Mesenchymal stem cell (in vitro differentiated cells and primary cell): Measurements from ENCODE around the gene DNER.

Experiments used
- DNase-seq: peaks from one replicate; pipeline ENCODE4 v3.0.0-alpha.2; 2013
- H2AFZ ChIP-seq: one replicate; pipeline ENCODE4 v1.6.1; 2013; ENCODE audit warnings: low read depth, mild to moderate bottlenecking, control low read depth, inconsistent platforms, low read length, moderate library complexity
- H2AK5ac ChIP-seq: 2 replicates; pipeline ENCODE4 v1.6.1; 2013; ENCODE audit warnings: low read length, moderate library complexity, mild to moderate bottlenecking, inconsistent platforms; ENCODE audit not compliant: severe bottlenecking
- H2BK120ac ChIP-seq: one replicate; pipeline ENCODE4 v1.6.1; 2013; ENCODE audit warnings: low read depth, mild to moderate bottlenecking, inconsistent platforms, low read length, moderate library complexity
- H2BK12ac ChIP-seq, 2 experiments: one replicate each; pipeline ENCODE4 v1.6.1; 2013; ENCODE audit warnings: inconsistent platforms in 2 of 2, low read length in 2 of 2, mild to moderate bottlenecking in 2 of 2, moderate library complexity in 2 of 2, control low read depth in 1 of 2
- H2BK15ac ChIP-seq: one replicate; pipeline ENCODE4 v1.6.1; 2013; ENCODE audit warnings: mild to moderate bottlenecking, low read depth, inconsistent platforms; ENCODE audit not compliant: poor library complexity, severe bottlenecking
- H2BK5ac ChIP-seq: 2 replicates; pipeline ENCODE4 v1.6.1; 2013; ENCODE audit warnings: low read depth, mild to moderate bottlenecking, low read length, control low read depth, inconsistent platforms; ENCODE audit not compliant: poor library complexity, severe bottlenecking
- H3K14ac ChIP-seq, 2 experiments: one replicate each; pipeline ENCODE4 v1.6.1; 2013; ENCODE audit warnings: inconsistent platforms in 2 of 2, low read length in 2 of 2, control low read depth in 1 of 2, mild to moderate bottlenecking in 1 of 2, moderate library complexity in 1 of 2
- H3K18ac ChIP-seq, 2 experiments: one replicate each; pipeline ENCODE4 v1.6.1; 2013; ENCODE audit warnings: inconsistent platforms in 2 of 2, low read length in 2 of 2, control low read depth in 1 of 2, low read depth in 1 of 2, mild to moderate bottlenecking in 1 of 2
- H3K23ac ChIP-seq, 2 experiments: one replicate each; pipeline ENCODE4 v1.6.1; 2013; ENCODE audit warnings: inconsistent platforms in 2 of 2, low read length in 2 of 2, mild to moderate bottlenecking in 2 of 2, moderate library complexity in 2 of 2, control low read depth in 1 of 2
- H3K27ac ChIP-seq: 2 replicates; pipeline ENCODE4 v1.5.1; 2013; ENCODE audit warnings: mild to moderate bottlenecking, moderate library complexity, low read length, control low read depth, inconsistent platforms; ENCODE audit not compliant: poor library complexity, severe bottlenecking
- H3K27me3 ChIP-seq, 2 experiments: 2 replicates each; pipeline versions ENCODE4 v1.6.1 to v1.7.0; 2013; ENCODE audit warnings: low read length in 2 of 2, mild to moderate bottlenecking in 2 of 2, moderate library complexity in 2 of 2, control low read depth in 1 of 2, inconsistent platforms in 1 of 2; ENCODE audit not compliant: control insufficient read depth in 1 of 2, insufficient read depth in 1 of 2
- H3K36me3 ChIP-seq, 2 experiments: 2 replicates each; pipeline versions ENCODE4 v1.6.1 to v1.7.0; 2013; ENCODE audit warnings: low read length in 2 of 2, control low read depth in 1 of 2, inconsistent platforms in 1 of 2, low read depth in 1 of 2, mild to moderate bottlenecking in 1 of 2; ENCODE audit not compliant: insufficient read depth in 2 of 2, control insufficient read depth in 1 of 2
- H3K4ac ChIP-seq, 2 experiments: one replicate each; pipeline ENCODE4 v1.6.1; 2013; ENCODE audit warnings: inconsistent platforms in 2 of 2, low read length in 2 of 2, mild to moderate bottlenecking in 2 of 2, moderate library complexity in 2 of 2, control low read depth in 1 of 2, low read depth in 1 of 2
- H3K4me1 ChIP-seq: 2 replicates; pipeline ENCODE4 v1.6.1; 2013; ENCODE audit warnings: low read depth, low read length, control low read depth; ENCODE audit not compliant: control insufficient read depth, insufficient read depth
- H3K4me2 ChIP-seq: 2 replicates; pipeline ENCODE4 v1.6.1; 2013; ENCODE audit warnings: low read length, mild to moderate bottlenecking, inconsistent platforms; ENCODE audit not compliant: poor library complexity, severe bottlenecking
- H3K4me3 ChIP-seq, 2 experiments: 2 replicates each; pipeline versions ENCODE4 v1.5.1 to v1.7.0; 2013; ENCODE audit warnings: low read length in 2 of 2, mild to moderate bottlenecking in 2 of 2, control low read depth in 1 of 2, low read depth in 1 of 2; ENCODE audit not compliant: insufficient read depth in 1 of 2
- H3K79me1 ChIP-seq: replicated peaks from 2 replicates; pipeline ENCODE4 v1.6.1; 2013; ENCODE audit warnings: mild to moderate bottlenecking, control low read depth, low read length, inconsistent platforms; ENCODE audit not compliant: poor library complexity, severe bottlenecking
- H3K9ac ChIP-seq: 2 replicates; pipeline ENCODE4 v1.7.0; 2013; ENCODE audit warnings: mild to moderate bottlenecking, low read length, moderate library complexity
- H3K9me3 ChIP-seq: 2 replicates; pipeline ENCODE4 v1.7.0; 2013; ENCODE audit warnings: mild to moderate bottlenecking, low read length; ENCODE audit not compliant: control insufficient read depth
- H4K8ac ChIP-seq: one replicate; pipeline ENCODE4 v1.6.1; 2013; ENCODE audit warnings: inconsistent platforms, mild to moderate bottlenecking, low read length, moderate library complexity
- H4K91ac ChIP-seq: one replicate; pipeline ENCODE4 v1.6.1; 2013; ENCODE audit warnings: mild to moderate bottlenecking, low read length, inconsistent platforms
- WGBS: methylation state at CpG from one replicate; pipeline ENCODE4 v1.1.7; 2013; ENCODE audit warnings: mixed read lengths; 5-methylcytosine and 5-hydroxymethylcytosine counted together

The DNER gene

DNA sequence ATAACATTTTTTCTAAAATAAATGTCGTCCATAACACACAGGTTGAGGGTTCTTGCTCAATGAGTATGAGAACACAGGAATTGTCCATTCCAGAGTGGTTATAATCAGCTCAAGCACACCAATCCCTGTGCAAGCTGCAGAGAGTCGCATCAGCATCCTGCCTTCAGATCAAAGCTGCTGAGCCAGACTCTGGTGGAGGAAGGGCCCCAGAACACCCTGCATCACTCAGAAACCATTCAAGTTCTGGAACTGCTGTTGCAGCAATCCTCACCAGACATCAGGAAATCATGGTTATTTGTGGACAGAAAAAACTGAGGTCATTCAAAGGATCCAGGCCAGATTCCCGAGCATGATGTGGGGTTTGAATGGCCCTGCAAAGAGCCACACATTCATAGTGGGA lies 44.5 kb downstream of the DNER start:
- Histone ChIP-seq H3K4me3 (no peak overlapping the region), H3K4ac (no peak overlapping the region), H3K27me3 (peaks cover 4 to 19% of the 10 kb centered on the region in 2 experiments), H3K4me1 (no peaks in the 10 kb centered on the region), H3K79me1 (no peaks in the 10 kb centered on the region), H2BK120ac (no peak overlapping the region), H2BK5ac (no peak overlapping the region), H3K9me3 (no peaks in the 10 kb centered on the region), H4K8ac (no peak overlapping the region), H3K27ac (no peak overlapping the region), H2AFZ (no peak overlapping the region), H3K9ac (no peak overlapping the region), H2AK5ac (no peak overlapping the region), H2BK15ac (no peak overlapping the region), H3K4me2 (no peak overlapping the region), H3K23ac (no peak overlapping the region), H3K36me3 (no peaks in the 10 kb centered on the region), H3K14ac (no peak overlapping the region), H4K91ac (no peak overlapping the region), H3K18ac (no peak overlapping the region), H2BK12ac (no peak overlapping the region)
- 48% methylated on average over 3 of the region's 3 CpGs for WGBS
- no peak for DNase-seq

DNA sequence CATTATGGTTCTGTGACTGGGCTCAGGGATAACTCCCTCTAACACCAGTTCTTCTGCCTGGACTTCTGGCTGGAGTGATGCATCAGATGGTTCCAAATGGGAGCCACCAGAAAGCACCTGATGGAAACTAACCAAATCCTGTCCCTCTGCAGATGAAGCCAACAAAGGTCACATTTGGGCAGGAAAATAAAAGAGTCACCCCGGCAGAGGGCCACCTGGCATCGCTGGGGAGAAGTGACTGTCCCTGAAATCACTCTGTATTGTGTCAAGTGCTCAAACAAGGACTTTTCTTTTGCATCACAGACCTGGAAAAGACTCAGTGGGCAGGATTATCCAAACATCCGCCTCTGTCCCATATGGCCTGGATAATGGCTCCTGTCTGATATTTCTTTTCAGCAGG lies 47.5 kb downstream of the DNER start:
- WGBS = 75% methylated on average over 3 of the region's 3 CpGs
- H2AK5ac ChIP-seq = no peak overlapping the region

DNA sequence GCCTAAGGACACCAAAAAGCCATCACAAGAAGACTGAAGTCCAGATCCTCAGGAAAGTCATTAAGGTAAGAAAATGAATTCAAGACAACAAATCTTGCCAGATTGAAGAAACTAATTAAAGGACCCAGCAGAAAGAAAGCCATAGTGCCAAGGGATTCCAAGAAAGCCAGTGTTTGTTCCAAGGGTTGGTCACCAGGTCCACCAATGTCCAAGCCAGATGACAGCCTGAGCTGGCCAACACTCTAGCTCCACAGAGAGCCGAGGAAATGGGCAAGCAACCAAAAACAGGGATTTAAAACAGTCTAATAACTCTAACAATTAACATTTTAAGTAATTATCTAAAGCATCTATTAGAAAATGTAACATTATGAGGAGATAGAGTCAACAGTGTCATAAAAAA lies 49.2 kb downstream of the DNER start:
- H3K4me3 ChIP-seq = no peak overlapping the region
- H2AK5ac ChIP-seq = no peak overlapping the region
- no peak overlapping the region for H2BK15ac ChIP-seq
- no peak overlapping the region for H3K14ac ChIP-seq
- no peak overlapping the region for H3K27ac ChIP-seq
- no peak overlapping the region for H3K4ac ChIP-seq
- no peaks in the 10 kb centered on the region for H3K36me3 ChIP-seq
- no peak overlapping the region for H2BK5ac ChIP-seq
- no peak overlapping the region for H3K9ac ChIP-seq
- no peak overlapping the region for H2BK12ac ChIP-seq
- H3K79me1 ChIP-seq = no peaks in the 10 kb centered on the region
- no peaks in the 10 kb centered on the region for H3K27me3 ChIP-seq
- H3K18ac ChIP-seq = no peak overlapping the region
- no peak for DNase-seq
- no peak overlapping the region for H3K23ac ChIP-seq
- H4K8ac ChIP-seq = no peak overlapping the region
- whole genome bisulfite sequencing = 40% methylated on average over 1 of the region's 1 CpG
- H2BK120ac ChIP-seq = no peak overlapping the region
- H3K9me3 ChIP-seq = no peaks in the 10 kb centered on the region
- H3K4me1 ChIP-seq = no peaks in the 10 kb centered on the region
- no peak overlapping the region for H2AFZ ChIP-seq
- H3K4me2 ChIP-seq = no peak overlapping the region
- H4K91ac ChIP-seq = no peak overlapping the region

More for the DNA sequence above, 47.5 kb downstream of the DNER start:
- Histone ChIP-seq H3K14ac (no peak overlapping the region), H2BK120ac (no peak overlapping the region), H3K27me3 (peaks cover 0 to 6% of the 10 kb centered on the region in 2 experiments), H3K4me3 (no peak overlapping the region), H3K18ac (no peak overlapping the region), H4K8ac (no peak overlapping the region), H3K9me3 (no peaks in the 10 kb centered on the region), H3K4ac (no peak overlapping the region), H2BK12ac (no peak overlapping the region), H3K9ac (no peak overlapping the region), H3K23ac (no peak overlapping the region), H3K27ac (no peak overlapping the region), H3K4me1 (no peaks in the 10 kb centered on the region), H2BK5ac (no peak overlapping the region), H2AFZ (no peak overlapping the region), H3K4me2 (no peak overlapping the region), H3K36me3 (no peaks in the 10 kb centered on the region), H3K79me1 (no peaks in the 10 kb centered on the region), H4K91ac (no peak overlapping the region), H2BK15ac (no peak overlapping the region)
- no peak for DNase-seq

DNA sequence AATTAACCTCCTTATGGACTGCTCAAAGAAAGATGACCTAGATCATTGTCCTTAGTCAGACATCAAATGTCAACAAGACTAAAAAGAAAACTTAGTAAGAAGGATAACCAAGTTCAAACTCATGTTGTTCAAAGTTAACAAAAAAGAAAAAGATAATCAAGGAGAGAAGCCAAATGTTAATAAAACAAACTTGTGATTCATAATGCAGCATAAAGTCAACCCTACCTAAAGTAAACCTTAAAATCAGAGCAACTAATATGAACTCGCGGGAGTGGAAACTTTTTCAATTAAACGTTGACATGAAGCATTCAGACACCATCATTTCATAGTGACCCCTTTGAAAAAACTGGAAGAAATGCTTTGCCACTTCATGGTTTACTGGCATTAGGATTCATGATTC lies 52.9 kb downstream of the DNER start:
- Histone ChIP-seq H3K79me1 (no peaks in the 10 kb centered on the region), H3K4me3 (no peak overlapping the region), H3K27ac (no peak overlapping the region), H3K4me2 (no peak overlapping the region), H3K4ac (no peak overlapping the region), H2AK5ac (no peak overlapping the region), H3K18ac (no peak overlapping the region), H2BK120ac (no peak overlapping the region), H2BK12ac (no peak overlapping the region), H4K91ac (no peak overlapping the region), H3K23ac (no peak overlapping the region), H3K9ac (no peak overlapping the region), H2AFZ (no peak overlapping the region), H3K14ac (no peak overlapping the region), H3K9me3 (no peaks in the 10 kb centered on the region), H2BK5ac (no peak overlapping the region), H3K36me3 (no peaks in the 10 kb centered on the region), H3K4me1 (no peaks in the 10 kb centered on the region), H2BK15ac (no peak overlapping the region), H4K8ac (no peak overlapping the region), H3K27me3 (no peaks in the 10 kb centered on the region)
- DNase-seq = no peak
- whole genome bisulfite sequencing = 100% methylated on average over 2 of the region's 3 CpGs
